B cell (primary cell): ENCODE measurements around the gene LSM12. TPM values are rescaled to one million over a fixed set of nuclear protein-coding genes. Genes with fewer than 3 reads are reported as not detected.

Source experiments
- ATAC-seq: fragments of 200-7000 bp; cut with Tn5 transposase; one replicate; pipeline ENCODE4 v1.10.0; 2021; ENCODE audit warnings: low read depth, mild to moderate bottlenecking, moderate number of reproducible peaks, moderate library complexity
- CTCF ChIA-PET: fragments of 350-600 bp; sonication (Branson Sonifier 250); formaldehyde crosslinking; loops from one replicate; lab custom pipeline; 2021; ENCODE audit warnings: antibody characterized with exemption, inconsistent platforms; lab: Charles Lee
- POLR2A ChIA-PET: fragments of 350-600 bp; sonication (Branson Sonifier 250); formaldehyde crosslinking; loops from one replicate; lab custom pipeline; 2021; ENCODE audit warnings: antibody characterized with exemption; lab: Charles Lee
- DNase-seq: peaks from one replicate; pipeline ENCODE4 v3.0.0; 2013
- H2AFZ ChIP-seq: 2 replicates; pipeline ENCODE4 v1.6.1; 2012; ENCODE audit warnings: mild to moderate bottlenecking, low read depth, low read length; ENCODE audit not compliant: insufficient read depth, poor library complexity, severe bottlenecking
- H3K27ac ChIP-seq, 2 donors: 1 replicate in 1 of 2; 2 replicates in 1 of 2; pipeline ENCODE4 v1.5.1; 2012 to 2013; ENCODE audit warnings: low read length in 2 of 2, mild to moderate bottlenecking in 2 of 2, moderate library complexity in 1 of 2
- H3K27me3 ChIP-seq, 4 experiments: fragments of 200-600 bp in 1 of 4; sonication (generic) in 1 of 4; replicated peaks in 1 of 4; 1 replicate in 2 of 4; 2 replicates in 2 of 4; pipeline versions ENCODE4 v1.6.1 to v1.7.0; 2013 to 2016; ENCODE audit warnings: low read length in 3 of 4, mild to moderate bottlenecking in 2 of 4, mixed read lengths in 1 of 4, moderate library complexity in 1 of 4; ENCODE audit not compliant: insufficient read depth in 4 of 4, control insufficient read depth in 3 of 4; ENCODE audit errors: control extremely low read depth in 1 of 4
- H3K36me3 ChIP-seq, 2 experiments: replicated peaks in 1 of 2; 1 replicate in 1 of 2; 2 replicates in 1 of 2; pipeline versions ENCODE4 v1.6.1 to v1.7.1; 2013; ENCODE audit warnings: low read length in 1 of 2; ENCODE audit not compliant: insufficient read depth in 2 of 2, control insufficient read depth in 1 of 2; ENCODE audit errors: control extremely low read depth in 1 of 2, extremely low read depth in 1 of 2
- H3K4me1 ChIP-seq, 2 donors: fragments of 200-600 bp in 1 of 2; sonication (generic) in 1 of 2; 1 replicate in 1 of 2; 2 replicates in 1 of 2; pipeline versions ENCODE4 v1.5.1 to v1.6.1; 2013 to 2017; ENCODE audit warnings: low read length in 2 of 2; ENCODE audit not compliant: control insufficient read depth in 2 of 2, insufficient read depth in 2 of 2
- H3K4me2 ChIP-seq: replicated peaks from 2 replicates; pipeline ENCODE3; 2012; ENCODE audit warnings: mild to moderate bottlenecking, low read depth, low read length; ENCODE audit not compliant: poor library complexity, severe bottlenecking
- H3K4me3 ChIP-seq, 5 experiments: fragments of 200-600 bp in 1 of 5; sonication (generic) in 1 of 5; 1 replicate in 3 of 5; 2 replicates in 2 of 5; pipeline versions ENCODE4 v1.5.1 to v1.7.0; 2011 to 2016; ENCODE audit warnings: low read length in 4 of 5, mild to moderate bottlenecking in 4 of 5, low read depth in 2 of 5, control low read depth in 1 of 5, moderate library complexity in 1 of 5; ENCODE audit not compliant: insufficient read depth in 1 of 5; ENCODE audit errors: control extremely low read depth in 1 of 5, extremely low read depth in 1 of 5
- H3K79me2 ChIP-seq: fragments of 200-600 bp; sonication (generic); one replicate; pipeline ENCODE4 v1.6.0; 2016; ENCODE audit warnings: low read length; ENCODE audit not compliant: control insufficient read depth, insufficient read depth
- H3K9ac ChIP-seq: fragments of 200-600 bp; sonication (generic); 2 replicates; pipeline ENCODE4 v1.6.1; 2017; ENCODE audit warnings: mild to moderate bottlenecking, low read length, moderate library complexity
- H3K9me3 ChIP-seq, 3 donors: one replicate each; pipeline versions ENCODE4 v1.6.1 to v1.7.1; 2013; ENCODE audit warnings: low read length in 2 of 3; ENCODE audit not compliant: control insufficient read depth in 2 of 3, insufficient read depth in 1 of 3; ENCODE audit errors: control extremely low read depth in 1 of 3
- H4K20me1 ChIP-seq: 2 replicates; pipeline ENCODE4 v1.6.0; 2012; ENCODE audit warnings: mild to moderate bottlenecking, low read length; ENCODE audit not compliant: insufficient read depth, control insufficient read depth, poor library complexity, severe bottlenecking
- H3K27ac Mint-ChIP-seq: one replicate; pipeline ENCODE4 v1.8.0; 2021; ENCODE audit warnings: mixed read lengths
- H3K27me3 Mint-ChIP-seq: one replicate; pipeline ENCODE4 v1.8.0; 2021; ENCODE audit warnings: mixed read lengths
- H3K4me1 Mint-ChIP-seq: one replicate; pipeline ENCODE4 v1.8.0; 2021; ENCODE audit warnings: mixed read lengths
- H3K4me3 Mint-ChIP-seq: one replicate; pipeline ENCODE4 v1.8.0; 2021; ENCODE audit warnings: mixed read lengths
- H3K9me3 Mint-ChIP-seq: one replicate; pipeline ENCODE4 v1.8.0; 2022; ENCODE audit warnings: mixed read lengths; ENCODE audit not compliant: insufficient read depth
- CTCF ChIP-seq: fragments of 200-600 bp; IDR thresholded peaks from one replicate; pipeline ENCODE4 v1.8.0; 2022; ENCODE audit warnings: antibody characterized with exemption, mild to moderate bottlenecking
- EZH2 ChIP-seq: IDR thresholded peaks from 2 replicates; pipeline ENCODE4 v1.6.1; 2012; ENCODE audit warnings: borderline replicate concordance, low read depth, mild to moderate bottlenecking, moderate library complexity, low read length; ENCODE audit not compliant: insufficient read depth, poor library complexity, severe bottlenecking
- WGBS: methylation state at CpG from one replicate; pipeline ENCODE4 v1.1.5; 2013; ENCODE audit warnings: missing lambda C conversion rate; ENCODE audit not compliant: insufficient coverage; 5-methylcytosine and 5-hydroxymethylcytosine counted together
- intact Hi-C: fragments of 100-400 bp; cut with micrococcal nuclease; formaldehyde crosslinking; loops from one replicate; pipeline ENCODE4 v1.10.0; 2022
- polyA plus RNA-seq: library from polyadenylated mRNA; depleted of rRNA; stranded (reverse); fragments of >200 nt; gene quantifications from 2 replicates; pipeline ENCODE4 v1.2.3, GENCODE V29; 2012
- total RNA-seq, 2 donors: library from RNA; stranded (reverse); fragments of 120-200 nt in 1 of 2; gene quantifications; 1 replicate in 1 of 2; 2 replicates in 1 of 2; pipeline versions ENCODE4 v1.2.3 to v1.2.4, GENCODE V29; 2013 to 2022

LSM12 gene
- total and polyA plus RNA-seq, 2 donors (not counting 1 experiment from before 2014, with no cell fraction given), result 16.8 to 31.2 TPM

- Histone ChIP-seq H3K4me2 (peak overlapping the region; percentile 82), H4K20me1 (peaks cover 100% of the 10 kb centered on the region)
- POLR2A ChIA-PET, result no interaction called here
Measured at GRCh38 chr17:44112284-44113280, 46.1 kb upstream of the LSM12 start.

More at GRCh38 chr17:44112284-44113280, 46.1 kb upstream of the LSM12 start:
- TF ChIP-seq EZH2 (no peak), CTCF (no peak)
- ATAC-seq, result no peak
- H3K9ac ChIP-seq, result no peak overlapping the region
- intact Hi-C loops, result loop anchor here (1.0 kb wide), 1 partner anchor 10 kb away; no protein-coding TSS in a partner anchor
- Mint-ChIP-seq H3K9me3 (no peaks in the 10 kb centered on the region), H3K4me3 (peak overlapping the region; percentile 56), H3K27me3 (no peaks in the 10 kb centered on the region), H3K27ac (no peak overlapping the region), H3K4me1 (peaks cover 47% of the 10 kb centered on the region)
- WGBS, result 97% methylated on average over 3 of the region's 4 CpGs
- H3K9me3 ChIP-seq, result no peaks in the 10 kb centered on the region
- H2AFZ ChIP-seq, result no peak overlapping the region
- no peak overlapping the region for H3K27ac ChIP-seq
- H3K27me3 ChIP-seq, result no peaks in the 10 kb centered on the region
- no peak for DNase-seq
- H3K36me3 ChIP-seq, result peaks cover 9 to 41% of the 10 kb centered on the region in 2 experiments
- H3K4me1 ChIP-seq, result peaks cover 32 to 43% of the 10 kb centered on the region in 2 donors
- peaks cover 95% of the 10 kb centered on the region for H3K79me2 ChIP-seq
- no peak overlapping the region for H3K4me3 ChIP-seq
- CTCF ChIA-PET, result interaction anchor here (0.7 to 1.8 kb wide), 2 partner anchors 11 to 68 kb away, joined by 5 to 7 read pairs; partner anchors contain the start of gene HDAC5
